GM19438 (cell line): ENCODE measurements around the gene HRK.
A peak's percentile ranks its signal among the peaks of the same experiment; 100 is the strongest.

Experiments used
- ATAC-seq: cut with Tn5 transposase; IDR thresholded peaks from one replicate; pipeline ENCODE4 v1.9.1; 2021; ENCODE audit warnings: low read depth; ENCODE audit not compliant: unreplicated experiment

The HRK gene

DNA sequence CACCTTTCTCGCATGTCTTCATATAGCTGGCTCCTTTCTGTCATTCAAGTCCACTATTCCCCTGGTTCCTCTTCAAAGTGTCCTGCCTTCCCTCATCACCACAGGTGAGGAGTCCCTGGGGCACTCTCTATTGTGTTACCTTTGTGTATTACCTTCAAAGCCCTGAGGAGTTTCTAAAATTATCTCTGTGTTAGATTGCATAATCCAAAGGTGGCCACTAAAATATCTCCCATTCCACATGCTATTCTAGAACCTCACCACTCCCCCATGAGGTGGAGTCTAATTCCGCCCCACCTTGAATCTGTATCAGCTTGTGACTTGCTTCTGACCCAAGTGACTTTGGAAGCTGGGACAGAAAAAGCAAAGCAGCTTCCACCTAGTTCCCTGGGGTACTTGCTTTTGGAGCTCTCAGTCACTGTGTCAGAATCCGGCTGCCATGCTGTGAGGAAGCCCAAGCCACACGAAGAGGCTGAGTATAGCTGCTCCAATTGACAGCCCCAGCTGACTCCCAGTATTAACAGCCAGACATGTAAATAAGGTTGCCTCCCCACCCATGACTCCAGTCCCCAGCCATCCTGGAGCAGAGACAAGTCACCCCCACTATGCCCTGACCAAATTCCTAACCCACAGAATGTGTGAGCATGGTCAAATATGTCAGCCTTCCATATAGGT is 6.8 kb downstream of the HRK start:
- ATAC-seq = no peak

DNA sequence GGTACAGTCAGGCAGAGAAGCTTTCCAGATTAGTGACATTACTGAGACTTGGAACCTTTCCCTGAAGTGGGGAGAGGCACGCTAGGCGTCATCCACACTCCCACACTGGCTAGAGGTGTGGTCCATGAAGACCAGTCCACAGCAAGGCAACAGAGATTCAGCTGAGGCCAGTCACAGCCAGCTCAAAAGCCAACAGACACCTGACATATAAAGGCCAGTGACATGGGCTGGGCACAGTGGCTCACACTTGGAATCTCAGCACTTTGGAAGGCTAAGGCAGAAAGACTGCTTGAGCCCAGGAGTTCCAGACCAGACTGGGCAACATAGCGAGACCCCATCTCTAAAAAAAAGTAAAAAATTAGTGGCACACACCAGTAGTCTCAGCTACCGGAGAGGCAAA is 10.9 kb downstream of the HRK start:
- ATAC-seq = no peak

DNA sequence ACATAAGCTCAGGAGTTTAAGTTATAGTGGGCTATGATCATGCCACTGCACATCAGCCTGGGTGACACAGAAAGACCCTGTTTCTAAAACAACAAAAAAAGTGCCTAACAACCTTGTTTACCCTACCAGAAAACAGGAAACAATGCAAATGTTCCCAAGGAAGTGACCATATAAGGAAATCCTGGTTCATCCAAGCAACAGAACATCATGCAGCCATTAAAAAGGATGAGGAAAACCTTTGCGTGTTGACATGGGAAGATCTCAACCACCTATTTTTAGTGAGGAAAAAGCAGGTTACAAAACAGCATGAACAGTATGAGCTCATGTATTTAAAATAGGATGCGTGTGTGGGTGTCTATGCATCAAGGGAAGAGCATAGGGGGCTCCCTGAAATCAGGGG is 13.7 kb downstream of the HRK start:
- ATAC-seq = no peak

DNA sequence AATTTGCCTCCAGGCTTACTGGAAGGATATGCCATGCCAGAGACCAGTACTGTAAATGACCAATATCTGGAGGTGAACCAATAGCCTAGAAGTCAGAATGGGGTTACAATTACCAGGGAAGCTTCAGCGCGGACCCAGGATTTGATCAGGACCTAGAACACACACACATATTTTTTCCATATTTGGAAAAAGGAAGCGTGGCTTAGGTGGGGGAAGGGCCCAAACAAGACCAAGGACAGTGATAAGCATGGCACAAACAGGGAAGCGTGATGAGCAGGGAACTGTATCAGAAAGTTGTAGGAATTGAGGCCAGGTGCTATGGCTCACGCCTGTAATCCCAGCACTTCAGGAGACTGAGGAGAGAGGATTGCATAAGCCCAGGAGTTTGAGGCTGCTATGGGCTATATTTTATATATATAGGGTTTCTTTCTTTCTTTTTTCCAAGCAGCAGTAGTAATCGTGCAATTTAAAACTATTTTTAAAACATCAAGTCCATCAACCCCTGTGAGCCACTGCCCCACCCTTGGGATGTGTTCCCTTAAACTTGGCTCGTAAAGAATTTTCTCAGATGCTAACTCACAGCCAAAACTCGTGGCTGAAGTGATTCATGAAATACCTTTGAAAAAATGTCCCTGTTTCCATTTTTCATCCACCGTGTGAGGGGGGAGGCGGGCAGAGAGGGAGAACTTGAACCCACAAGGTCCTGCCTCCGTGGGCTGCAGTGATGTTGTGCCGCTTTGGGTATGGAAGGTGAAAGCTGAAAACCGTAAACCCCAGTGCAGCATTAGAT is 16.7 kb downstream of the HRK start:
- no peak for ATAC-seq

DNA sequence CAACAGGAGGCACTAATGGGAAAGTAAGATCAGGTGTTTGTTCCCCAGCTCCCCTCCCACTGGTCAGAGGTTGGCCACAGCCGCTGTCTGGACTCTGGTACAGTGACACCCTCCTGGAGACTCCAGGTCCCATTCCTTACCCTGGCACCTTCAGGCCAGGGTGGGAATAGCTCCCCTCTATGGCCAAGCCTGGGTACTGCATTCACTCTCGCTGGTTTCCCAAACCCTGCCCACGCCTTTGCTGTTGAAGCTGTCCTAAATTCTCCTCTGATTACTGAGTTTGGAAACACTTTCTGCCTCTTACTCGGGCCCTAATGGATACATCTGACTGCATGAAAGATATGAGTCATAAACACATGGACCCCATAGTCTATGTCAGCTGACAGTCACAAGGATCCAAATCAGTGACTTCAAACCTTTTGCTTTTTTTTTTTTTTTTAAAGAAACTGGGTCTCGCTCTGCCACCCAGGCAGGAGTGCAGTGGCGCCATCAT is 17.9 kb downstream of the HRK start:
- no peak for ATAC-seq

DNA sequence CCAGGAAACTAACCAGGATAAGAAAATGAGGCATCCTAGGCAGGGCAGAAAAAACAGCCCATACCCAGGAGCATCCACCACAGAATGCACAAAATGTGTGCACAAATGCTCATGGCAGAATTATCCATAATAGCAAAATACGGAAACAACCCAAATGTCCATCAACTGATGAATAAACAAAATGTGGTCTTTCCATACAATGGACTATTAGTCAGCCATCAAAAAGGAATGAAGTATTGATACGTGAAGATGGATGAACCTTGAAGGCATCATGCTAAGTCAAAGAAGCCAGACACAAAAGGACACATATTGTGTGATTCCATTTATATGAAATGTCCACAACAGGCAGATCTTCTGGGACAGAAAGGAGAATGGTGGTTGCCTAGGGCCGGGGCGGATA is 19.1 kb downstream of the HRK start:
- ATAC-seq = no peak

DNA sequence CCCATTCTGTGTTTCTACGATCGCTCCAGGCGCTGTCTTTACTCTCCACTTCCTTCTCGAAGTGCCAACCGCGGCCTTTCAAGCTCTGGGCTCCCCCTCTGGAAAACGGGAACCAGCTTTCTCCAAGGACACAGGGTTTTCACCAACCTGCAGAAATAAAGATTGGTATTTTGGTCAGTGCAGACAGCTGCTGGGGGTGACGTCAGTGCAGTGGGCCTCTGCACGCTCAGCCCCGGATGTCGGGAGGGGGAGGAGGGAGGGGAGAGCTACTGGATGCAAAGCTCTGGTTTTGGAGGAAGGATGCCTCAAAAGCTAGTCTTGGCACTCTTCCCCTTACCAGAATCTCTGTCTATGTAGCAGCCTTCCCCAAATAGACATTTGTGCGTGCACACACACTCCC is 19.9 kb downstream of the HRK start:
- peak; percentile 86 for ATAC-seq

DNA sequence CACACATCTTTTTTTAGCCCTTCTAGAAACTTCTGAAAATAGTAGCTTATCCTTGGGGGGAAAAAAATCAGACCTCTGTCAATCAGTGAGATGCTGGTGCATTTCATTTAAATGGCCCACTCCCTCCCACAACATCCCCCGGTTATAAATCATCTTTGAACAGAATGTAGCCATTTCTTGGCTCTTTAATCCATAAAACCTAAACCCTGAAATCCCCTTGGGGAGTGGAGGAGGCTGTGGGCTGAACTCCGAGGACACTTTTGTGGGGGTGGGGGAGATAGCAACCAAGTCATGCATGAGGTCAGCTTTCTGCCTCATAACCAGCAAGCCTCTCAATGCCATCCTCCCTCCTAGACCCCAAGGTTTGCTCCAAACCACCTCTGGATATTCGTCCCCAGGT is 21.0 kb downstream of the HRK start:
- ATAC-seq = no peak

DNA sequence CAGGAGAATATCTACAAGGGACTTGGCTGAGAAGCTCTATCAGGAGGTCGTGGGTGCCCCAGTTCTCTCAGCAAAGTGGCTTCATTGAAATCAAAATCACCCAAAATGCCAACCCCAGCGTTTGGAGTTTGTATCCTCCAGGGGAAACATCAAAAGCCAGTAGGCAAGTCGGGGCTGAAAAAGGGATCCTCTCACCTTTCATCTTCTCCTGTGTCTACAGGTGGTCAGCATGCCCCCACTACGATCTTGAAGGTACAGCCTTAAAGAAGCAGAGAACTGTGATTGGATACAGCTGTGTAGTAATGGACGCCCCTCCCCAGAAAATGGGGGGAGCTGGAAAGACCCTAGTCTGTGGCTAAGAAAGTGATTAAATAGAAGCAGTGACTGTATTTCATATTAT is 22.2 kb downstream of the HRK start:
- no peak for ATAC-seq

DNA sequence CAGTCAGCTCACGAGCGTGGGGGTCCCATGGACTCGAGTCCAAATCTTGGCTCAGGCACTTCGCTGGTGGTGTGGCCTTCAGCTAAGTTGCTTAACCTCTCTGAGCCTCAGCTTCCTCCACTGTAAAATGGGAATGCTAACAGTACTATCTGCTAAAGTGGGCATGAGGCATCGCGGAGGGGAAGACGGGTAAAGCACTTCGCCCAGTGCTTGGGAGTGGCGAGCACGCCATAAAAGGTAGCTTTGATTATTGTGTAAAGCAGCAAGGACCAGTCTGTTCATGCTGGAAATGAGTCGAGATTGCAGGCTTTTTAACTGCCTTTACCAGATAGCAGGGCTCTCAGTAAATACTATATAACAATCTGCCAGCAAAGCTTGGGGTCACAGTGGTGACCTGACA is 24.5 kb downstream of the HRK start:
- no peak for ATAC-seq

DNA sequence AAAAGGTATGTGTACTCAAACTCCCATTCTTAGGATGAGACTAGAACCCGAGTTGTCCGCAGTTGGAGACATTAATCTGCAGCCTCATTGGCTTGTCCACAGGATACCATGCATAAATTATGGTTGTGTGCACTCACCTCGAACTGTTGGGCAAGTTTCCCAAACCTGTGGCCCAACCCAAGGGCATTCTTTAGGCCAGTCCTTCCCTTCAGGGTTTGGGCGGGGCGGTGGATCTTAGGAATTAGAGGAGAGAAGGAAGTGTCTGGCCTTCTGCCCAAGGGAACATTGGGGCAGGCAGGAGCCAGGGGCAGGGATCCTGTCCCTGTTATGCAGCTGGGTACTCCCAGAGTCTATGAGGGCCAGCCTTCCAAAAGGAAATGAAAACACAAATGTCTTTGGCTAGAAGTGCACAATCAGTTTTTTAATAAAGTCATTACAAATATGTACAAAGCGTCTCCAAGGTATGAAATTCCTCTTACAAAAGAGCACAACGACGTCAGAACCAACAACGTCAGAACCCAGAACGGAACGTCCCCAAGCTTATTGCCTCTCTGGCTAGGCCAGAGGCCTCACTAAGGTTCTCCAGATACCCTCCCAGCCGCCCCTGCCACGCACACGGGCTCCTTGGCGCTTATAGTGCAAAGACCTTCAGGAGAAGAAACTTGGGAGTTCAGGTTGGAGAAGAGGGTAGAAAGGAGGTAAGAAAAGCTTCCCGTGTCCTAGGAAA is 25.3 kb downstream of the HRK start:
- ATAC-seq = no peak

DNA sequence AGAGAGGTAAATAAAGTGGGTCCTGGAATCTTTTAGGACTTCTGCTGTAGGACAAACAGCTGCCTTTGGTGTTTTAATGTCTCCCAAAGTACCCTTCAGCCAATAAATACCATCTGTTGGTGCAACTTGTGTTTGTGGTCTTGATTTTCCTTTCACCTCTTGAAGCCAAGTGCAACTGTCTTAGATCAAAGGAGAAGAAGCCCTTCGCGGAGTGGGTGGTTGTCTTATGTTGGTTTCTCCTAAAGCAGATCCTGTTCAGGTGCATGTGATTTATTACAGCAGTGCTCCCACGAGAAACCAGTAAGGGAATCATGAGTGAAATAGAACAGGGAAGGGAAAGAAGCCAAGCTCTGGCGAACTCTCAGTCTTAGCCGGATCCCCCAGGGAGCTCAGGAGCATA is 27.7 kb downstream of the HRK start:
- no peak for ATAC-seq

DNA sequence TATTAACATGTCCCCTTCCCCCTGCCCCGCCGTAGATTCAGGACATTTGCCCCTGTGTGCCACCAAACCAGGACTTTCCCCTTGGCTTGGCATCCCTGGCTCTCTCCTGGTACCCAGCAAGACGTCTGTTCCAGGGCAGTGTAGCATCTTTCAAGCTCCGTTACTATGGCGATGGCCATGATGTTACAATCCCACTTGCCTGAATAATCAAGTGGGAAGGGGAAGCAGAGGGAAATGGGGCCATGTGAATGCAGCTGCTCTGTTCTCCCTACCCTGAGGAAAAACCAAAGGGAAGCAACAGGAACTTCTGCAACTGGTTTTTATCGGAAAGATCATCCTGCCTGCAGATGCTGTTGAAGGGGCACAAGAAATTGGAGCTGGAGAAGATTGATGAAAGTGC is 28.9 kb downstream of the HRK start:
- no peak for ATAC-seq

DNA sequence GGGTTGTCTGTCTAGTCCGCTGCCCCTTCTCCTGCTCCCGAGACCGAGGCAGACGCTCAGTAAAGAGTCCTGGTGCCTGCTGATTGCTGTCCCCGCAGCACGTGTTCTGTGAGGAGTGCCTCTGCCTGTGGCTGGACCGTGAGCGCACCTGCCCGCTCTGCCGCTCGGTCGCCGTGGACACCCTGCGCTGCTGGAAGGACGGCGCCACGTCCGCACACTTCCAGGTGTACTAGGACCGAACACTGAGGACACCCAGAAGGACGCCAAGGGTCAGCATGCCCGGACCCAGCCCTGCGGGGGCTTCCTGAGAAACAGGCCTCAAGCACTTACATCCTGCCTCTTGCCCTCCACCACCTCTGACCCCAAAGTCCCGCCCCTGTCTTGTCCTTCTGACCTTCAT is 32.0 kb downstream of the HRK start:
- ATAC-seq = no peak

DNA sequence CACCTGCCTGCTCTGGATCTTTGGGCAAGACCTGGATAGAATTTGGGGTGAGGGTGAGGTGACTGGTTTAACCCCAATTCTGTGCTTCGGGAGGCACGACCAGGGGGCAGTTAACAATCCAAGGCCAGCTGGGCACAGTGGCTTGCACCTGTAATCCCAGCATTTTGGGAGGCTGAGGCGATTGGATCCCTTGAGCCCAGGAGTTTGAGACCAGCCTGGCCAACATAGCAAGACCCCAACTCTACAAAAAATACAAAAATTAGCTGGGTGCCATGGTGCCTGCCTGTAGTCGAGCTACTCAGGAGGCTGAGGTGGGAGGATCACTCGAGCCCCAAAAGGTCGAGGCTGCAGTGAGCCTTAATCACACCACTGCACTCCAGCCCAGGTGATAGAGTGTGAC is 38.2 kb downstream of the HRK start:
- no peak for ATAC-seq

DNA sequence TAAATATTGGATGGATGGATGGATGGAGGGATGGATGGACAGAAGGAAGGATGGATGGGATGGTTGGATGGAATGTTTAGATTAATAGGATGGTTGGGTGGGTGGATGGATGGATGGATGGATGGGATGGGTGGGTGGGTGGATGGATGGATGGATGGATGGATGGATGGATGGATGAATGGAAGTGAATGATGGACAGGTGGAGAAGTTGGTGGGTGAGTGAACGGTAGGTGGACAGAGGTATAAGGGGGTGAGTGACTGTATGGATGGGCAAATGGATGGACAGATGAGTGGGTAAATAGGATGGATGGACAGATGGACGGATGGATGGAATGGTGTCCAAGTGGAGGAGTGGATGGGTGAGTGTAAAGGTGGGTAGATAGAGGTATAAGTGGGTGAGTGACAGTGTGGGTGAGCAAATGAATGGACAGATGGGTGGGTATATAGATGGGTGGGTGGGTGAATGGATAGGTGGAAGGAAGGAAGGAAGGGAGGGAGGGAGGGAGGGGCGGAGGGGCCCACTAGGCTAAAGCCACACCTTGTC is 41.9 kb downstream of the HRK start:
- ATAC-seq = no peak

DNA sequence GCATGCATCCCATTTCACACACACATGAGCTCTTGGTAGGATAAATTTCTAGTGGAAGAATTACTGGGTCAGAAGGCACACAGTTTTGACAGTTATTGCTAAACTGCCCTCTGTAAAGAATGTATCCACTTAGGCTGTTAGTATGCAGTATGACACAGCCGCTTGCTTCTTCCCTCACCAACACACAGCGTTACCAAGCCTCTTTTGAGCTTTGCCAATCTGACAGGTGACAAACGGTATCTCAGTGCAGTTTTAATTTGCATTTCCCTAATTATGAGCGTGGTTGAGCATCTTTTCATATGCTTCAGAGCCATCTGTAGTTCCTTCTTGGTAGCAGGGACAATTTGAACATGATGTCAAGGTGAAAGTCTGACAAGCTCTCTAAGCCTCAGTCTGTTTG is 42.9 kb downstream of the HRK start:
- no peak for ATAC-seq

DNA sequence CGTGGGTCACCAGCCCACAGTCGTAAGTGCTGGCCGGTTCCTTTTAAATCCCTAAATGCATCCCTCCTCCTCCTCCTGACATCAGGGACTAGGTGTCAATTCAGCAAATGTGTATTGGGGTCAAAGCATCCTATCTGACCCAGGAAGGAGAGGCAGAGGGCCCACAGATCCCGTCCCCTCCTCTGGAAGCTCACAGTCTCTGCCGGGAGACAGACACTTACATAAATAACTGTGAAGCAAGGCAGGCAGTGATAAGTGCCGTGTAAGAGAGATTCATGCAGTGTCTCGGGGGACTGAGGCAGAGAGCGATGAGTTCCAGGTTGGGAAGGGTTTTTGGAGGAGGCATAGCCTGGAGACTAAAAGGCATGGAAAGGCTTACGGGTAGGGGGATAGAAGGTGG is 44.1 kb downstream of the HRK start:
- no peak for ATAC-seq

DNA sequence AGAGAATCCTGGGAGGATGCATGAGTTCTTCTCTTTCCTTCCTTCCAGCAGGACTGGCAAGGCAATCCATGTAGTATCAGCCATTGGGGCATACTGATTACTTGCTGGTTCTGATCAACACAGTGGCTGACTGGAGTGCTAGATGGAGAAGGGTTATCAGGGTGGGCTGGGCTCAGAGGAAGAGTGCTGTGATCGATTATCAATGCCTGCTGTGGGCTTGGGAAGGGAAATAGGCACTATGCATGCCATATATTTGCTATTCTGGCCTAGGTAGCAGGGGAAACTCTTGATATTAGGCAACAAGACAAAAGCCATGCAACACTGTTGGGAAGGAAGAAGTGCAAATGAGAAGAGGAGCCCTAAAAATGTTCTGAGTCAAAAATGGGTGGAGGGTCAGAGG is 45.8 kb downstream of the HRK start:
- ATAC-seq = no peak

DNA sequence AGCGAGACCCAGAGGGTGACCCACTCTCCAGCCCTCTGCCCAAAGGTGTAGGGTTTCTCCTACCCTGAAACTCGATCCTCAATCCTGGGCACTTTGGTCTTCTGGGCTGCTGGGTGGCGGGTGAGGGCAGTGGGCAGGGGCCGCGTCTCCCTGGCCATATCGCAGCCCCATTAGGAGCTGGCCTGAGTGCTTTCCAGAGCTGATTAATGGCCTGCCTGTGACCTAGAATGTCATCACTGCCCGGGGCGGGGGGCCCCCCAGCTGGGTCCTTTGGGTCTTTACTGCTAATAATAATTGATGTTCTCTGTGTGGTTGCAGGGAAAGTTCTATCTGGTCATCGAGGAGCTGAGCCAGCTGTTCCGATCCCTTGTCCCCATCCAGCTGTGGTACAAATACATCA is 47.8 kb downstream of the HRK start:
- ATAC-seq = no peak

DNA sequence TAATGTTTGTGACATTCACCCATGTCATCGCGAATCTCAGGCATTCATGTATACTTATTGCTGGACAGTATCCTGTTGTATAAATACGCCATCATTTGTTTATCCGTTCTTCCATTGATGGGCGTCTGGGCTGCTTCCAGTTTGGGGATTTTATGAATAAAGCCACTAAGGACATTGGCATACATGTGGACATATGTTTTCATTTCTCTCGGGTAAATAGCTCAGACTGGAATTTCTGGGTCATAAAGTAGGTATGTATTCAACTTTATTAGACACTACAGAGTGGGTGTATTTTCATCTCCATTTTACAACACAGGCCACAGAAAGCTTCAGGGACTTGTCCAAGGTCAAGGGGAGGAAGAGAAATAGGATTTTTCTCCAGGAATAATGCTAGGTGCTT is 48.9 kb downstream of the HRK start:
- ATAC-seq = no peak
